Endothelial cell of umbilical vein (primary cell): Measurements from ENCODE around the gene ATRIP. TPM values are rescaled to one million over a fixed set of nuclear protein-coding genes. Genes with fewer than 3 reads are reported as not detected.

Experiments used
- BruUV-seq: library from RNA; stranded (reverse); fragments of 400-500 nt; replicated peaks from 2 replicates; lab custom pipeline; 2021; lab: Mats Ljungman, UMichigan
- CTCF ChIA-PET: fragments of 300-600, 350-600 bp; sonication (Branson Sonifier 250); formaldehyde crosslinking; loops from one replicate; lab custom pipeline; 2021; ENCODE audit warnings: antibody characterized with exemption, inconsistent platforms; lab: Charles Lee
- POLR2A ChIA-PET: fragments of 300-600, 350-600 bp; sonication (Branson Sonifier 250); formaldehyde crosslinking; loops from one replicate; lab custom pipeline; 2021; ENCODE audit warnings: antibody characterized with exemption, inconsistent platforms; lab: Charles Lee
- DNase-seq: peaks from one replicate; pipeline ENCODE4 v3.0.0-alpha.2; 2011; ENCODE audit warnings: low read depth, low spot score
- FAIRE-seq: peaks from 2 replicates; lab custom pipeline; 2011; peaks lifted over from hg19 to GRCh38; lab: Jason Lieb, UNC
- H2AFZ ChIP-seq: 2 replicates; pipeline ENCODE4 v1.6.0; 2012; ENCODE audit warnings: low read depth, low read length, control low read depth, inconsistent platforms
- H3K27ac ChIP-seq: 2 replicates; pipeline ENCODE4 v1.5.1; 2011; ENCODE audit warnings: low read depth, mild to moderate bottlenecking, control low read depth, low read length, moderate library complexity; ENCODE audit not compliant: insufficient read depth
- H3K27me3 ChIP-seq, 2 experiments: 2 replicates each; pipeline versions ENCODE4 v1.6.0 to v1.6.1; 2011; ENCODE audit warnings: low read length in 2 of 2, mixed read lengths in 1 of 2; ENCODE audit not compliant: control insufficient read depth in 2 of 2, insufficient read depth in 2 of 2
- H3K36me3 ChIP-seq, 2 experiments: 2 replicates in 1 of 2; 3 replicates in 1 of 2; pipeline ENCODE4 v1.5.1; 2011; ENCODE audit warnings: low read length in 2 of 2, mild to moderate bottlenecking in 1 of 2, moderate library complexity in 1 of 2; ENCODE audit not compliant: control insufficient read depth in 2 of 2, insufficient read depth in 2 of 2; ENCODE audit errors: extremely low read depth in 1 of 2
- H3K4me1 ChIP-seq: 3 replicates; pipeline ENCODE4 v1.5.1; 2011; ENCODE audit warnings: mild to moderate bottlenecking, low read length; ENCODE audit not compliant: control insufficient read depth, insufficient read depth; ENCODE audit errors: extremely low read depth
- H3K4me2 ChIP-seq: 2 replicates; pipeline ENCODE4 v1.6.1; 2011; ENCODE audit warnings: low read length, control low read depth, mixed read lengths; ENCODE audit not compliant: insufficient read depth
- H3K4me3 ChIP-seq, 3 experiments: fragments of 200-600 bp in 1 of 3; sonication (generic), shearing (Covaris generic) in 1 of 3; replicated peaks in 1 of 3; 2 replicates each; pipeline ENCODE4 v1.5.1; 2011 to 2016; ENCODE audit warnings: control low read depth in 3 of 3, low read length in 3 of 3, mild to moderate bottlenecking in 2 of 3, inconsistent platforms in 1 of 3, low read depth in 1 of 3, moderate library complexity in 1 of 3; ENCODE audit not compliant: insufficient read depth in 1 of 3
- H3K79me2 ChIP-seq: 2 replicates; pipeline ENCODE4 v1.6.0; 2012; ENCODE audit warnings: low read length, inconsistent platforms; ENCODE audit not compliant: control insufficient read depth, insufficient read depth
- H3K9ac ChIP-seq: replicated peaks from 2 replicates; pipeline ENCODE3; 2011; ENCODE audit warnings: low read length, control low read depth; ENCODE audit not compliant: insufficient read depth; ENCODE audit errors: extremely low read depth
- H3K9me1 ChIP-seq: replicated peaks from 3 replicates; pipeline ENCODE4 v1.6.0; 2011; ENCODE audit warnings: mild to moderate bottlenecking, low read length; ENCODE audit not compliant: control insufficient read depth, insufficient read depth; ENCODE audit errors: extremely low read depth
- H3K9me3 ChIP-seq: replicated peaks from 2 replicates; pipeline ENCODE4 v1.5.1; 2012; ENCODE audit warnings: low read length, inconsistent platforms; ENCODE audit not compliant: control insufficient read depth, insufficient read depth
- H4K20me1 ChIP-seq: replicated peaks from 2 replicates; pipeline ENCODE3; 2011; ENCODE audit warnings: mild to moderate bottlenecking, low read length; ENCODE audit not compliant: control insufficient read depth, insufficient read depth; ENCODE audit errors: extremely low read depth
- EZH2 ChIP-seq: IDR thresholded peaks from 2 replicates; pipeline ENCODE4 v1.6.1; 2012; ENCODE audit warnings: borderline replicate concordance, low read depth, mild to moderate bottlenecking, moderate library complexity, low read length, inconsistent platforms; ENCODE audit not compliant: severe bottlenecking
- FOS ChIP-seq: IDR thresholded peaks from 2 replicates; pipeline ENCODE4 v1.6.1; 2011; ENCODE audit warnings: mild to moderate bottlenecking, low read length, moderate library complexity, borderline replicate concordance; ENCODE audit not compliant: insufficient read depth
- GATA2 ChIP-seq: IDR thresholded peaks from 2 replicates; pipeline ENCODE4 v1.7.0; 2011; ENCODE audit warnings: low read depth, mild to moderate bottlenecking, moderate library complexity, mixed read lengths, low read length; ENCODE audit not compliant: insufficient read length, insufficient read depth
- JUN ChIP-seq: IDR thresholded peaks from 2 replicates; pipeline ENCODE4 v1.6.1; 2011; ENCODE audit warnings: borderline replicate concordance, low read depth; ENCODE audit not compliant: insufficient read length, insufficient read depth
- MYC ChIP-seq: IDR thresholded peaks from one replicate; pipeline ENCODE4 v1.6.1; 2011; ENCODE audit warnings: mild to moderate bottlenecking, low read depth, low read length
- POLR2A ChIP-seq: IDR thresholded peaks from 2 replicates; pipeline ENCODE4 v1.6.1; 2012; ENCODE audit warnings: low read depth, mild to moderate bottlenecking, control low read depth, low read length
- POLR2AphosphoS5 ChIP-seq: IDR thresholded peaks from 2 replicates; pipeline ENCODE4 v1.6.1; 2012; ENCODE audit warnings: low read depth, mild to moderate bottlenecking, control low read depth, low read length, moderate library complexity; ENCODE audit not compliant: insufficient read depth
- dilution Hi-C: fragments of 300-500 bp; cut with MboI; formaldehyde crosslinking; loops from one replicate; pipeline ENCODE4 v1.15.0; 2019; ENCODE audit warnings: low sequenced_read_pairs; ENCODE audit not compliant: extremely low pct_ligation_motif_present
- intact Hi-C: fragments of 100-400 bp; cut with micrococcal nuclease; formaldehyde crosslinking; loops from one replicate; pipeline ENCODE4 v1.10.0; 2022
- polyA plus RNA-seq, 4 experiments: library from polyadenylated mRNA; depleted of rRNA in 3 of 4; stranded (reverse) in 3 of 4; unstranded in 1 of 4; fragments of >200 nt; gene quantifications; 2 replicates each; pipeline versions ENCODE4 v1.2.1 to v1.2.3, GENCODE V29; 2011 to 2012; ENCODE audit warnings: missing spikeins in 1 of 4
- total RNA-seq: library from RNA; stranded (reverse); gene quantifications from 2 replicates; pipeline ENCODE4 v1.2.3, GENCODE V29; 2021
- TF ChIP-seq, protein P1 (sequence below), 2 donors: IDR thresholded peaks; 1 replicate in 1 of 2; 2 replicates in 1 of 2; pipeline ENCODE4 v1.5.1; 2011; ENCODE audit warnings: low read length in 2 of 2, mild to moderate bottlenecking in 2 of 2, moderate library complexity in 2 of 2, control low read depth in 1 of 2, inconsistent platforms in 1 of 2, low read depth in 1 of 2; ENCODE audit not compliant: insufficient read depth in 1 of 2; ENCODE audit errors: extremely low read depth in 1 of 2
- TF ChIP-seq, protein P2 (sequence below): IDR thresholded peaks from 2 replicates; pipeline ENCODE4 v1.6.1; 2011; ENCODE audit not compliant: insufficient read depth, insufficient read length

The ATRIP gene
- total and polyA plus RNA-seq, 2 donors (not counting 3 experiments of a cell fraction or from before 2014, with no cell fraction given), result 10.6 to 14.7 TPM

DNA sequence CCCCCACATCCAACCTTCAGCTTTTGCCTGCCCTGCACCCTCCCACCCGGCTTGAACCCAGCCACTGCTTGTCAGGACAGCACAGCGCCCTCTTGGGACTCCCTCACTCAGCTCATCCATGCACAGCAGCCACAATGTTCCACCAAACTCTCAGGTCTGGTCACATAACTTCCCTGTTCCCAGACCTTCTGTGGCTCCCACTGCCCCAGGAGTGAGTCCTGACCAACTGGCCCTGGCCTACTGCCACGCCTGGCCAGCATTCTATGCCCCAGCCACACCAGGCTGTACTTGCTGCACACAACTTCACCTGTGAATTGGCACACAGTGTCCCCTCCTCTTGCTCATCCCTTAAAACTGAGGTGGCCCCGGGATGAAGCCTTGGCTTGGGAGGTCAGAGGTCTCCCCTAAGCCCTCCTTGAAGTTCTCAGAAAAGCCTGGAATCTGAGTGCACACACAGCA lies 37.7 kb upstream of the ATRIP start:
- H3K36me3 ChIP-seq, result peaks cover 0 to 37% of the 10 kb centered on the region in 2 experiments
- H2AFZ ChIP-seq, result no peak overlapping the region
- H3K4me2 ChIP-seq, result no peak overlapping the region
- intact Hi-C loops (no loop called here), dilution Hi-C loops (no loop called here)
- CTCF ChIA-PET, result interaction anchor here (1.4 to 12.6 kb wide), 3 partner anchors 14 to 28 kb away, joined by 3 to 716 read pairs (median 4); no protein-coding TSS in a partner anchor
- H4K20me1 ChIP-seq, result no peaks in the 10 kb centered on the region
- no TSS peak for BruUV-seq
- FAIRE-seq (no peak), DNase-seq (no peak)
- no peaks in the 10 kb centered on the region for H3K9me1 ChIP-seq
- no peak overlapping the region for H3K9ac ChIP-seq
- no peaks in the 10 kb centered on the region for H3K9me3 ChIP-seq
- H3K4me3 ChIP-seq, result no peak overlapping the region
- POLR2A ChIA-PET, result no interaction called here
- no peaks in the 10 kb centered on the region for H3K79me2 ChIP-seq
- H3K27ac ChIP-seq, result no peak overlapping the region
- no peaks in the 10 kb centered on the region for H3K27me3 ChIP-seq
- H3K4me1 ChIP-seq, result no peaks in the 10 kb centered on the region
- TF ChIP-seq, protein P1, sequence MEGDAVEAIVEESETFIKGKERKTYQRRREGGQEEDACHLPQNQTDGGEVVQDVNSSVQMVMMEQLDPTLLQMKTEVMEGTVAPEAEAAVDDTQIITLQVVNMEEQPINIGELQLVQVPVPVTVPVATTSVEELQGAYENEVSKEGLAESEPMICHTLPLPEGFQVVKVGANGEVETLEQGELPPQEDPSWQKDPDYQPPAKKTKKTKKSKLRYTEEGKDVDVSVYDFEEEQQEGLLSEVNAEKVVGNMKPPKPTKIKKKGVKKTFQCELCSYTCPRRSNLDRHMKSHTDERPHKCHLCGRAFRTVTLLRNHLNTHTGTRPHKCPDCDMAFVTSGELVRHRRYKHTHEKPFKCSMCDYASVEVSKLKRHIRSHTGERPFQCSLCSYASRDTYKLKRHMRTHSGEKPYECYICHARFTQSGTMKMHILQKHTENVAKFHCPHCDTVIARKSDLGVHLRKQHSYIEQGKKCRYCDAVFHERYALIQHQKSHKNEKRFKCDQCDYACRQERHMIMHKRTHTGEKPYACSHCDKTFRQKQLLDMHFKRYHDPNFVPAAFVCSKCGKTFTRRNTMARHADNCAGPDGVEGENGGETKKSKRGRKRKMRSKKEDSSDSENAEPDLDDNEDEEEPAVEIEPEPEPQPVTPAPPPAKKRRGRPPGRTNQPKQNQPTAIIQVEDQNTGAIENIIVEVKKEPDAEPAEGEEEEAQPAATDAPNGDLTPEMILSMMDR (IDR thresholded peaks at IDR 0.05; ENCODE audit: extremely low read depth in 1 of 2, insufficient read depth in 1 of 2, low read depth in 1 of 2, low read length in 2 of 2), result no peak

DNA sequence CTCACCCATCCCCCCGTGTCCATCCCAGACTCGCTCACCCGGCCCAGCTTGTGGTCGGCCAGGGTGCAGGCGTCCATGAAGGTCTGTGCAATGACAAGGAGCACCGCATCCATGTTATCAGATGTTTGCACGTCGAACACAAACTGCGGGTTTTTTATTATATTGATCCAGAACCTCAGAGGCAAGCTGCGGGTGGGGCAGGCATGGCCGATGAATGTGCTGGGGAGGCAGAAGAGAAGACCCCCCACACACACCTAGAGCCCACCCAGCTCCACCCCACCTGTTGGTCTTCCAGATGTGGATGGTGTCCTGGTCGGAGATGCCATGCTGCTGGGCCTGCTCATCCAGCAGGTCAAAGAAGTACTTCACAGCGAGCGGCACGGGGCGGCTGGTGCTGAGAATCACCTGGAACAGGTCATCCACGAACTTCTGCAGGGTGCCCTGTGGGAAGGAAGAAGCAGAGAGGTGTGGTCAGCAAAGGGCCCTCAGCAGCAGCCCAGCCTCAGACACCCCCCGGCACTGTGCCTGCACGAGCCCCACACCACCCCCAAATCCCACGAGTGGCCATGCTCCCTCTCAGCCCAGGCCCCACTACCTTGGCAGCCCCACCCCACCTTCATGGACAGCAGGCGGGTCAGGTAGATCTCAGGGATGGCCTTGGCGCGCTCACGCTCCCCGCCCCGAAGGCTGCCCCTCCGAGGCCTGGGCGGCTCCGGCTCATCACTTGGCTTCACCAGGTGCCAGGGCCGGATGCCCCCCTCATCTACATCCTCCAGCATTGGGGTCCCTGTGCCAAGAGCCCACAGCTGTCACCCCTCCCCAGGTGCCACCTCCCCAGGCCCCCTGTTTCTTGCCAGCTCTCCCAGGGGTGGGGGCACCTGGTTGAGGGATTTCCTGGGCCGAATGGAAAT lies 37.0 kb upstream of the ATRIP start:
- Histone ChIP-seq H3K79me2 (no peaks in the 10 kb centered on the region), H3K27ac (no peak overlapping the region), H3K36me3 (peaks cover 0 to 35% of the 10 kb centered on the region in 2 experiments), H3K9me3 (no peaks in the 10 kb centered on the region), H3K27me3 (no peaks in the 10 kb centered on the region), H3K9me1 (no peaks in the 10 kb centered on the region), H3K4me1 (no peaks in the 10 kb centered on the region), H2AFZ (no peak overlapping the region), H4K20me1 (no peaks in the 10 kb centered on the region), H3K4me2 (no peak overlapping the region), H3K9ac (no peak overlapping the region), H3K4me3 (no peak overlapping the region)
- BruUV-seq, result TSS peak; percentile 19
- no peak for TF ChIP-seq EZH2
- TF ChIP-seq POLR2AphosphoS5, result no peak
- no peak for TF ChIP-seq MYC
- no peak for TF ChIP-seq JUN
- TF ChIP-seq, protein P2, sequence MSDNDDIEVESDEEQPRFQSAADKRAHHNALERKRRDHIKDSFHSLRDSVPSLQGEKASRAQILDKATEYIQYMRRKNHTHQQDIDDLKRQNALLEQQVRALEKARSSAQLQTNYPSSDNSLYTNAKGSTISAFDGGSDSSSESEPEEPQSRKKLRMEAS, result no peak
- TF ChIP-seq POLR2A, result no peak
- no peak for TF ChIP-seq FOS
- TF ChIP-seq, protein P1 (IDR thresholded peaks at IDR 0.05; ENCODE audit: extremely low read depth in 1 of 2, insufficient read depth in 1 of 2, low read depth in 1 of 2, low read length in 2 of 2), result no peak
- TF ChIP-seq GATA2, result no peak
- ChIA-PET CTCF (interaction anchor here (0.8 to 12.6 kb wide), 4 partner anchors 9 to 27 kb away, joined by 3 to 716 read pairs (median 4); no protein-coding TSS in a partner anchor), POLR2A (interaction anchor here (0.5 kb wide), 1 partner anchor 48 kb away, joined by 3 read pairs; no protein-coding TSS in a partner anchor)
- DNase-seq (no peak), FAIRE-seq (no peak)
- intact Hi-C loops (no loop called here), dilution Hi-C loops (no loop called here)
